ENCODE measurements around the gene POMGNT1.
A peak's percentile ranks its signal among the peaks of the same experiment; 100 is the strongest.

The POMGNT1 gene

GRCh38 chr1:46188295-46189030, 9.8 kb downstream of the POMGNT1 start:
- no peak for TF ChIP-seq CTCF (IDR thresholded peaks at IDR 0.05; ENCODE audit: low read depth, low read length)
- no peak for DNase-seq (ENCODE audit: low read depth in 2 of 2)
- H3K4me3 ChIP-seq (replicated peaks in 1 of 2; ENCODE audit: low read depth in 2 of 2, low read length in 2 of 2): no peak overlapping the region

GRCh38 chr1:46187106-46187869, 10.9 kb downstream of the POMGNT1 start:
- no peak overlapping the region for H3K4me3 ChIP-seq (replicated peaks in 1 of 2; ENCODE audit: low read depth in 2 of 2, low read length in 2 of 2)
- TF ChIP-seq CTCF (IDR thresholded peaks at IDR 0.05; ENCODE audit: low read depth, low read length): no peak
- no peak for DNase-seq (ENCODE audit: low read depth in 2 of 2)

- no peak for TF ChIP-seq CTCF (IDR thresholded peaks at IDR 0.05; ENCODE audit: low read depth, low read length)
- no peak overlapping the region for H3K4me3 ChIP-seq (replicated peaks in 1 of 2; ENCODE audit: low read depth in 2 of 2, low read length in 2 of 2)
- DNase-seq (ENCODE audit: low read depth in 2 of 2): no peak
Observed at GRCh38 chr1:46186076-46186475, 12.2 kb downstream of the POMGNT1 start.

- no peak overlapping the region for H3K4me3 ChIP-seq (replicated peaks in 1 of 2; ENCODE audit: low read depth in 2 of 2, low read length in 2 of 2)
- no peak for TF ChIP-seq CTCF (IDR thresholded peaks at IDR 0.05; ENCODE audit: low read depth, low read length)
- no peak for DNase-seq (ENCODE audit: low read depth in 2 of 2)
Observed at GRCh38 chr1:46184920-46185658, 13.1 kb downstream of the POMGNT1 start.

GRCh38 chr1:46183926-46184557, 14.2 kb downstream of the POMGNT1 start:
- no peak overlapping the region for H3K4me3 ChIP-seq (replicated peaks in 1 of 2; ENCODE audit: low read depth in 2 of 2, low read length in 2 of 2)
- no peak for TF ChIP-seq CTCF (IDR thresholded peaks at IDR 0.05; ENCODE audit: low read depth, low read length)
- DNase-seq (ENCODE audit: low read depth in 2 of 2): no peak

GRCh38 chr1:46183079-46183847, 15.0 kb downstream of the POMGNT1 start:
- peak; percentile 91 to 97 for DNase-seq (ENCODE audit: low read depth in 2 of 2)
- no peak overlapping the region for H3K4me3 ChIP-seq (replicated peaks in 1 of 2; ENCODE audit: low read depth in 2 of 2, low read length in 2 of 2)

More at GRCh38 chr1:46183079-46183847, 15.0 kb downstream of the POMGNT1 start:
- TF ChIP-seq CTCF (IDR thresholded peaks at IDR 0.05; ENCODE audit: low read depth, low read length): no peak

Data from cardiac fibroblast (primary cell).